ENCODE results near the gene KLK6. TPM values are rescaled to one million over a fixed set of nuclear protein-coding genes. Genes with fewer than 3 reads are reported as not detected.

Gene KLK6
- total RNA-seq, 1 experiment from 2014 or later = 75.0 TPM

DNA sequence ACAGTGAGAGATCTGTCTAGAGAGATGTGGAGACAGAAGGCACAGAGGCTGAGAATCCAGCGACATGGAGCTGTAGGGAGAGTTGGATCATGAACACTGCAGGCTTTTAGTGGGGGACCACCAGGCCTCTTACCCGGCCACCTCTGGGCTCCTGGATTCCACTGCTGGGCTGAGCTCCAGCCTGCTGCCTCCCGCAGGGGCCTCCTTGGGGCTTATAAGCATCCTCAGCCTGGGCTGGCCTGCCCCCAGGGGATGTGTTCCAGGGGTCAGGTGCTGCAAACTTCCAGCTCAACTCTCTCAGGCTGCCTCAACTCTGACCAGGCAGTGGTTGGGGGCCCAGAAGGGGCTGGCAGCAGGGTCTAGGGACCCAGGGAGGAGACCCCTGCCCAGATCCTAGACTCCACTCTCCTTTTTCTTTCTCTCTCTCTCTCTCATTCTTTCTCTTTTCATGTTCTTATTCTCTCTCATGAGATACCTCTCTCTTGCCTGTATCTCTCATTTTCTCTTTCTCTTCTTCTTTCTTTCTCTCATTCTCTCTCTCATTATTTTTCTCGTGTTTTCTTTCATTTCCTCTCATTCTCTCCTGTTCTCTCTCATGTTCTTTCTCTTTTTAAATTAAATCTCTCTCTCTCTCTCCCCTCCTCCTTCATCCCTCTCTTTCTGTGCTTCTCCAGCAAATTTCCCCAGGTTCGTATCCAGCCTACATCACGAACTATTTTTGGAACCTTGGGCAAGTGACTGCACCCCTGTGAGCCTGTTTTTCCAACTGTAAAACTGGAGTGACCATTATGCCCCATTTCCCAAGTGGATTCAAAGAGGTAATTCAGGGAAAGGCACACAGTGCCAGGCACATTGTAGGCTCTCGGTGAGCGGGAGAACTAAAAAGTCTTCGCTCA lies 57.9 kb downstream of the KLK6 start, which contains the start of gene KLK4:
Gene KLK4, minus strand, starts transcription at position 190 of the 896 bp plus-strand sequence. CDS start 657 bp downstream, outside the sequence.
- Histone ChIP-seq H3K27me3 (ENCODE audit: low read length) (peaks cover 76% of the 10 kb centered on the region), H3K4me3 (ENCODE audit: low read length) (no peak within 1 kb of the TSS), H3K9me2 (replicated peaks; ENCODE audit: low read length) (no peaks in the 10 kb centered on the region), H3K36me3 (ENCODE audit: low read depth, low read length) (no peaks in the 10 kb centered on the region), H2AFZ (ENCODE audit: low read length) (no peak within 1 kb of the TSS), H3F3A (ENCODE audit: low read length, unreplicated experiment) (no peaks in the 10 kb centered on the region), H3K79me2 (ENCODE audit: low read length) (no peaks in the 10 kb centered on the region), H3K27ac (ENCODE audit: low read length) (no peak within 1 kb of the TSS), H4K20me1 (ENCODE audit: low read length) (no peaks in the 10 kb centered on the region), H3K4me1 (ENCODE audit: insufficient read depth, low read length) (no peaks in the 10 kb centered on the region; the same call in 1 of the 2 replicates), H3K9me3 (ENCODE audit: low read length) (no peaks in the 10 kb centered on the region), H3K9ac (ENCODE audit: low read length) (no peak within 1 kb of the TSS), H3K4me2 (ENCODE audit: low read length) (no peak within 1 kb of the TSS)
- ChIA-PET POLR2A (ENCODE audit: unreplicated experiment) (interaction anchor here (0.6 kb wide), 1 partner anchor 48 kb away, joined by 4 read pairs; no protein-coding TSS in a partner anchor), CTCF (no interaction called here)
- no TSS peak for BruUV-seq (replicated peaks)
- ATAC-seq (no peak), DNase-seq (no peak)
- no peak for TF ChIP-seq EZH2 (IDR thresholded peaks at IDR 0.05; ENCODE audit: low read length, unreplicated experiment)
- no peak for TF ChIP-seq CTCF (conservative IDR thresholded peaks at IDR 0.05; ENCODE audit: low read depth, low read length)
- no peak for TF ChIP-seq EZH2phosphoT487 (IDR thresholded peaks at IDR 0.05; ENCODE audit: borderline replicate concordance, low read length)
- intact Hi-C loops (cut with micrococcal nuclease) = no loop called here

DNA sequence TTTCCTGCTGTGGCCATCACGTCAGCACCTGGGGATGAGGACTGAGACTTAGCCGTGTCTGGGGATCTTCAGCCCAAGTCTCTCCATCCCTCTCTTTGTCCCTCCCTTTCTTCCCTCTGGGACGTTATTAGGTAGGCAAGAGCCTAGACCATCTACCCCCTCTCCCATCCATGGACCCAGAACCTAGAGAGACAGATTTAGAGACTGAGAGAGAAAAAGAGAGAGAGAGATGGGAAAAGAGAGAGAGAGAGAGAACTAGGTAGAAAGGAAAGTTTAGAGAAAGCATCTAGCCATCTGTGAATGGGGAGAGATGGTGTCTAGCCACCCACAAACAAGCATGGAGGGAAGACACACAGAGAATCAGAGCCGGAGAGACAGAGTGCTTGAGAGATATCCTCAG lies 58.7 kb downstream of the KLK6 start:
- no peaks in the 10 kb centered on the region for H3K79me2 ChIP-seq (ENCODE audit: low read length)
- ChIA-PET CTCF (no interaction called here), POLR2A (ENCODE audit: unreplicated experiment) (no interaction called here)
- no peaks in the 10 kb centered on the region for H3K36me3 ChIP-seq (ENCODE audit: low read depth, low read length)
- no peaks in the 10 kb centered on the region for H4K20me1 ChIP-seq (ENCODE audit: low read length)
- no peaks in the 10 kb centered on the region for H3K9me3 ChIP-seq (ENCODE audit: low read length)
- no peaks in the 10 kb centered on the region; the same call in 1 of the 2 replicates for H3K4me1 ChIP-seq (ENCODE audit: insufficient read depth, low read length)
- peaks cover 76% of the 10 kb centered on the region for H3K27me3 ChIP-seq (ENCODE audit: low read length)
- H3K4me2 ChIP-seq (ENCODE audit: low read length) = no peak overlapping the region
- no peak overlapping the region for H3K4me3 ChIP-seq (ENCODE audit: low read length)
- no peak for DNase-seq
- TF ChIP-seq EZH2 (IDR thresholded peaks at IDR 0.05; ENCODE audit: low read length, unreplicated experiment) = no peak
- no peak for TF ChIP-seq CTCF (conservative IDR thresholded peaks at IDR 0.05; ENCODE audit: low read depth, low read length)
- TF ChIP-seq EZH2phosphoT487 (IDR thresholded peaks at IDR 0.05; ENCODE audit: borderline replicate concordance, low read length) = no peak
- no peak overlapping the region for H3K27ac ChIP-seq (ENCODE audit: low read length)
- H3F3A ChIP-seq (ENCODE audit: low read length, unreplicated experiment) = no peaks in the 10 kb centered on the region
- H3K9ac ChIP-seq (ENCODE audit: low read length) = no peak overlapping the region
- ATAC-seq = no peak
- no TSS peak for BruUV-seq (replicated peaks)
- intact Hi-C loops (cut with micrococcal nuclease) = no loop called here
- no peak overlapping the region for H2AFZ ChIP-seq (ENCODE audit: low read length)
- H3K9me2 ChIP-seq (replicated peaks; ENCODE audit: low read length) = no peaks in the 10 kb centered on the region

All from PC-3 (cell line).